Caki2 (cell line): ENCODE measurements around the gene AGAP1. TPM values are rescaled to one million over a fixed set of nuclear protein-coding genes. Genes with fewer than 3 reads are reported as not detected.

ENCODE experiments used
- DNase-seq: peaks from one replicate; pipeline ENCODE4 v3.0.0-alpha.2; 2015; ENCODE audit warnings: low read depth
- in situ Hi-C: cut with HindIII; loops from 2 replicates; pipeline ENCODE4 v1.10.0; 2016; ENCODE audit warnings: low sequenced_read_pairs, low pct_unique_long_range_greater_than_20kb, mixed read lengths
- total RNA-seq: library from RNA; depleted of rRNA; stranded (reverse); fragments of >200 nt; shearing (Covaris generic); gene quantifications from 2 replicates; pipeline ENCODE4 v1.2.3, GENCODE V29; 2014; ENCODE audit warnings: low replicate concordance

Gene AGAP1
- total RNA-seq, 1 experiment from 2014 or later = 5.3 TPM

DNA sequence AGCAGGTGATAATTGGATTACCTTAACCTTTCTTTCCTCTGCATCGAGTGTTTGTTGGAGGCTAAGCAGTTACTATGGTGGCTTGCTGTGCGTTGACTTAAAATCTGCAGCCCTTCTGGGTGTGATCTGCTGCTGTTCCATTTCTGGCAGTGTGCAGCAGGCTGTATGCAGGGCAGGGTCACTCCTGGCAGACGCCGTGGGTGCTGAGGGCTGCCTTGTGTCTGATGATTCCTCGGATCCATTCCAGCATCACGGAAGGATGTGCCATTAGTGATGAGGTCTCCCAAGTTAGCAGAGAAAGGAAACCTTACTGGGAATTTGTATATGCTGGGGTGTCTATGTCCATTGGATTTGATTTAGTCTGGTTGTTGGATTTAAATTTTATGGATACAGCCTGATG lies 310.8 kb downstream of the AGAP1 start:
- in situ Hi-C loops = no loop called here
- no peak for DNase-seq

DNA sequence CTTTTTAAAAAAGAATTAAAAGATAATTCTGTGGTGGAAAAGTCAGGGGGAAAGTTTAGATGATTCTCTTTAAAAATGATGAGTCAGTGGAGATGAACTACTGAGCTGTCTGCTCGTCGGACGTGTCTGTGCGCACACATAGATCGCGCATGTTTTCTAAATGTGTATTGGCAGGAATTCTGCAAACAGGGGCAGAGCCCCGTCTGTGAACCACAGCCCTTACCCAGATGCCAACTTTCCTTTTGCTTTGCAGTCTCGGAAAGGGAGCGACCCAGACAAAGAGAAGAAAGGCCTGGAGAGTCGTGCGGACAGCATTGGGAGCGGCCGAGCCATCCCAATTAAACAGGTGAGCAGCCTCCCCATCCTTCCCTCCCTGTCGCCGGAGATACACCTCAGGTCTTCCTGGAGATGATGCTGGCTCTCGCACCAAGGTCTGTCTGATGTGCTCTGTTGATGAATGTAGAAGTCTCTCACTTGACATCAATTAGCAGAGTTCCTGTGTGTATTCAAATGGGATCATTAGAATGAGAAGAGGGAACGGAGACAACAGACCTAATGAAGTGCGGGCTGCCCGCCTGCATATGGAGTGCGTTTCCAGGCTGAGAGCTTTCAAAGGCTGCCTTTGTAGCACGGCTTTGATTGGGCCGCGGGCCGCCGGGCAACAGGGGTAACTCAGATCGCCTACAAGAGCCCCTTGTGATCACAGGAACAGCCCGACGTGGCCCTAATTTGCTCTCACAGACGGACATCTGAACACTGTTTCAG lies 313.3 kb downstream of the AGAP1 start:
- DNase-seq = no peak
- in situ Hi-C loops = no loop called here

DNA sequence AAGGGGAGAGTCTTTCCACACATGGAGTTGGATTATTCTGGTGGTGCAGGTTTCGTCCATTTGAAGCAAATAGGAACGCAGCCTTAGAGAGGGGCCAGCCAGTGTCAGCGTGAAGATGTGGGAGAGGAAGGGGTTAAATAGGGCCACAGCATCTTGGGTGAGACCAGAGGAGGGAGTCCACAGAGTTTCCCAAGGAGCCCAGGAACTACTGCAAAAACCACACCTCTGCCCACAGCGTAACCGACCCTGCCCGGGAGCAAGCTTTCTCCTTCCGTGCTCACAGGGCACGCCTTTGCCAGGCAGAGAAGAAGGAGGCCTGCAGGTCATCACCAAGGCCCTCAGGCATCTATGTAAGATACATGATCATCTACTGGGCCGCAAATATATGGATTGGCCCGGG lies 314.5 kb downstream of the AGAP1 start:
- in situ Hi-C loops = no loop called here
- no peak for DNase-seq

DNA sequence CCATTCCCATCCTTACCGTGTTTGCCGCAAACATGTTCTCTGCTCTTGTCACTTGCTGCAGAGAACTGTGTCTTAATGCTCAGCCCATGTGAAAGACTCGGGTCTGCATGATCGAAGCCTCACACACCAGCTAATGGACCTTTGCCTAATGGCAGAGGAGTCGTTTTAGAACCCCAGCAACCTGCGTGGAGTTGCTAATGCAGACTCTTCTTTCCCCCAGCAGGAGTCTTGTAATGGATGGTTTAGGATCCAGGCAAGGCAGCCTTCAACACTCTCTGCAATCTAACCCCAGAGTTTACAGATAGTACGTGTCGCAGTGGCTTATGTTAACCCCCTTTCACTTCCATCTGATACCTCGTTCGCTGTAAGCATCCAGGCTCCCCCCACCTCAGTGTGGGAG lies 316.4 kb downstream of the AGAP1 start:
- in situ Hi-C loops = no loop called here
- DNase-seq = no peak

DNA sequence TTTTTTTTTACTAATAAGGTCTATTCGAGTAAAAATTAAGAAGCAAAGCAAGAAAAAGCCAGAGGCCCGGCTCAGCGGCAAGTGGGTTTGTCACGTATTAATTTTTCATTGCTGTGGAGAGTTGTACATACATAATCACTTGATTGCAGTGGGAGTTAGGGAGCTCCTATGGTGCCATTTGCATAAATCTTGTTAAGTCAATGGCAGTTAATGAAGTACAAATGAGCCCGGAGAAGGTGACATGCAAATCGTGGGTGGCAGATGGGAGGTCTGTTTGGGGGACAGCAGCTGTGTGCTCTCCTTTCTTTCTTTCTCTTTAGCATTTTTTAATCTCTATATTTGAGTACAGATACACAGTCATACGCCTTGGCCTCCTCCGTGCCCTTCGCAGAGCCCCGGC lies 317.0 kb downstream of the AGAP1 start:
- DNase-seq = no peak
- in situ Hi-C loops = no loop called here

DNA sequence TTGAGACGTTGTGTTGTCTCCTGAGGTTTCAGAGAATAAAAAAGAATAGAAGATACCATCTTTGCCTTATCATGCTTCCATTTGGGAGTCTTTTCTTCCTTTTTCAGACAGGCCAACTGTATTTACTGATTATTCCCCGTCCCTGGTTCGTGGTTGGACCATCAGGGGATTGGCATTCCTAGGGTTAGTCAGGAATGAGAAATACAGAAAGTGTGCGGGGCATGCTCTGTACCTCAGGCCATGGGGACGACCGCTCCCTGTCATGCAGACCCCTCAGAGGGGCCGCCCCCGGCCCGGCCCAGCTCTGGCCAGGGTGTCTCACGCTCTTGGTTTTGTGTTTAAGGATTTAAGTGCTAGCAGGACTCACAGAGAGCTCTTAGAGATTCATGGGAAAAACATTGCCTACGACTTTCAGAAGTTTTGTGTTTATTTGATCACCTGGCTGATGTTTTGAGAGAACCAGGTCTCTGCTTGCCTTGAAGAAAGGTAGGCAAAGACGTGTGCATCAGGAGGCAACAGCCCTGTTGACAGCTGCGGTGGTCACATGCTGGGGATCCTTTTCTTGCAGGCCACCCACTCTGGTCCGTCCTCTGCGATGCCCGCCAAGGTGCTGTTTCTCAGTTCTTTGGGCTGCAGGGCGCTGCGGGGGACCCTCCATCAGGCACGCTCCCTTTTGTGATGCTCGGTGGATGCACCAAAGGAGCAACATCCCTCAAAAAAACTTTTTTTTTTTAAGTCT lies 317.8 kb downstream of the AGAP1 start:
- in situ Hi-C loops = no loop called here
- DNase-seq = no peak

DNA sequence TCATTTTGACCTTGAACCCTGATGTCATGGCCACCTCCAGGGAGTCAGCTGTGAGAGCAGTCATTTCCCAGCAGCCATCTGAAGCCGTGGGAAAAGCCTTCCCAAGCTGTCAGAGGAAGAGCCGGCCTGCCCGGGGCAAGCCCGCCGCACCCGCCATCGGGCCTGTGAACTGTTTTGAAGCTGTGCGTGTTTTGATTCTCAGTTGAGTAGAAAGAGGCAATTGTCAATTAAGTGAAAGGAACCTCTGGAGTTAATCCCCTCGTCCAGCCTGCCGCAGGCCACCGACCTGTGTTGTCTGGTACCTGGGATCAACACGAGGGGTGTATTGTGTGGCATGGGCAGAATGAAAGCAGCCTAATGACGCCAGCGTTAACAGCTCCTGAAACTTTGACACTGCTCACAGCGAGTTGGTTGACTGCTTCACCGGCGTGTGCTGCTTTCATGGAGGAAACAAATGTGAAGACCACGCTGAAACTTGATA lies 318.4 kb downstream of the AGAP1 start:
- no peak for DNase-seq
- in situ Hi-C loops = no loop called here

DNA sequence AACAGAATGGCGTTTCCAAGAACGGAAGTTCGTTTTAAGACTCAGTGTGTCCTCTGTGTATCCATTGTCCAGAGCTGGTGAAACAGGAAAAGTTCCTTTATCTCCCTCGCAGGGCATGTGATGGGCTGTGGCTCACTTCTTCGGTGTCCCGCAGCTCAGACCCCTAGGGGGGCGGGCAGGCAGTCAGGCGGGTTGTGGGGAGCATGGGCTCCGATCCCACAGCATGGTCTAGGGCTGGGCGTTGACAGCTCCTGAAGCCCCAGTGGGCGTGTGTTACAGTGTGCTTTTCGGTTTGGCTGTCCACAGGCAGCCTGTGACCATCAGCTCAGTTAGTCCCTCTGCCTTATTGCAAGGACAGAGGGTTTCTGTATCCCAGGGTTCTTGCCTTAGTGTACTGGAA lies 319.6 kb downstream of the AGAP1 start:
- DNase-seq = no peak
- in situ Hi-C loops = no loop called here

DNA sequence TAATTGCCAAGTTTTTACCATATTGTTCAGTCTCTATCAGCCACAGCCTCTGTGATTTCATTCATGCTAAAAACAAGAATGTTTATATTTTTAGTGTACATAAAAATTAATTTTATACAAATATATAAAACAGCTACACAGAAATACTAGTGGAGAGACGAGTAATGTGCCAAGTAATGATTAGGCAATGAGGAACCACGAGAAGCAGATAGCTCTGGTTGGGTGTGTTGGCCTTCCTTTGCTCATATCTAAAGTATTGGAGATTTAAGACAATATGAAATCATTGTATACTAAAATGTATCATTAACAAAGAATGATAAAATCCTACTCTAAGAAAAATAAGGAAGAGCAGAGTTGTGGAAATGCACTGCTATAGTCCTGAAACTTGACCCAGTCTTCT lies 326.7 kb downstream of the AGAP1 start:
- in situ Hi-C loops = no loop called here
- DNase-seq = no peak

DNA sequence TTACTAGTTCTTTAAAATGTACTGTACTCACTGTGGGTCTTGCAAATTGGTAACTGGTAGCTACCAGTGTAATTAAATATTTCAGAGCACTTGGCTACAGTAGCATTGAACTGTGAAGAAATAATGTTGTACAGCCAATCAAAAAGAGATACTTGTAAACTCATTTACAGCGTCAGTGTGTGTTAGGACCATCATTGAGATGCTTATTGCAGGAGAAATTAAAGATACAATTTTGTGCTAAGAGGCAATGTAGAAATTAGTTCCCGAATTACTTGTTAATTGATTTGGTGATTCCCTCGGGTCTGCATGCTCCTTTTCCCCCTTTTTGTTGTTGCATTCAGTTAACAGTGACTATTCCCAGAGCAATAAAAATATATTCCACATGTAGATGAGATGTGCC lies 330.5 kb downstream of the AGAP1 start:
- in situ Hi-C loops = no loop called here
- DNase-seq = no peak

DNA sequence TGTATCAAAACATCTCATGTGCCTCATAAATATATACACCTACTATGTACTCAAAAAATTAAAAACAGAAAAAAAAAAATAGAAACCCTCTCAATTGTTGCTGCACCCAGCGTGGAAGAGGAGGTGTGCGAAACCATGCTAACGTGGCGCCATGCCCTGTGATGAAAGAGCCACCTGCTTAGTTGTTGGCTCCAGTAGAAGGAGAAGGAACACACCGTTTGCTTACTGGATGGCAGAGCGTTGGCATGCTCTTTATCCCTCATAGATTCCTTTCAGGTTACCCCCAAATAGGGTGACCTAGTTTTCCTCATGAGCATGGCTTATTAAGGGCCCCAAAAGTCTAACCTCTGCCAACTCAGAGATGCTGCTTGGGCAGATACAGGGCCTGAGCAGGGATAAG lies 332.1 kb downstream of the AGAP1 start:
- in situ Hi-C loops = no loop called here
- DNase-seq = no peak

DNA sequence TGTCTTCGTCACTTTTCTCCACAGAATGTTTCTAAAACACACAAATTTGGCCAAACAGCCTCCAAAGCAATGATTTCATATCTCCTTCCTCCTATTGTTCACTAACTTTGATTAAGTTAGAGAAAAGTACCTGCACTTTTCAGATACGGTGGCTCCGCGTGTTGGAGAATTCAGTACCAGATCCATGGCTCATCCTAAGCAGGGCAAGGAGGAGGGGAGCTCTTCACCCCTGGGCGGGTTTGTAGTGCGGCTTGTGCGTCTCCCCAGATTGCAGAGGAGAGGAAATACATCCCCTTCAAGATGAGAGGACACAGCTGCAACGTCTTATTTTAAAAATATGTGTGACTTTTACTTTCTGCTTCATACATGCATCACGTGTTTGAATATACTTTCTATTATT lies 333.0 kb downstream of the AGAP1 start:
- in situ Hi-C loops = no loop called here
- no peak for DNase-seq

DNA sequence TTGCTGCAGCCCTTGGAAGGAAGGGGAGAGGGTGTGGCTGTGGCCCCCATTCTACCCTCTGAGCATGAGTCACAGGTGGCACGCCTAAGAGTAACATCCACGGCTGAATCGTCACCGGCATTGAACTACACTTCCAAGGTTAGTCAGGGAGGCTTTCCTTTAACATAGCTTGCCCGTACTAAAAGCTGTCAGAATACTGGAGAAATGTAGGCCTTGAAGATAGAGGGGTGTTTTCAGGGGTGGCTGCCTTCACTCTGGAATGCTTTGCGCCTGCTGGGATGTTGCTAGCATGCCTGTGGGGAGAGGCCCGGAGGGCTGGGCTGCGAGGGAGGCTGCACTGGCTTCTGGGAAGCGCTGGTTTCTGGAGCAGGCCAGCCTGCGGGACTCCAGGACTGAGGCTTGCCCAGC lies 333.7 kb downstream of the AGAP1 start:
- peak; percentile 16 for DNase-seq
- in situ Hi-C loops = no loop called here

DNA sequence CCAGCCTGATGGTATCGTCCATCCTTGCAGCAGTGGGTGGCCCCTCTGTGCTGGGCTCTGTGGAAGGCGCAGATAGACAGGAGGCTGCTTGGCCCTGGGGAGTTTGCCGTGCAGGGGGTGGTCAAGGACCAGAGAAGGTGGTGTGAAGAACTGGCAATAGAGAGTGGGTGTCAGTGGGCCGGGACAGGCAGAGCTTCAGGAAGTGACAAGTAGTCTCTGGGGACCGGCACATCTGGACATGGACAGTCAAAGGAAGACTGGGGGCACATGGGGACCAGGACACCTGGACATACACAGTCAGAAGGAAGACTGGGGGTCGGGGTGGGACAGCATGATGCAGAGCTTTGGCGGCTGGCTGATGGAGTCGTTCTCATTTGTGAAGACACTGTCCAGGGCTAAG lies 335.9 kb downstream of the AGAP1 start:
- in situ Hi-C loops = no loop called here
- DNase-seq = no peak

DNA sequence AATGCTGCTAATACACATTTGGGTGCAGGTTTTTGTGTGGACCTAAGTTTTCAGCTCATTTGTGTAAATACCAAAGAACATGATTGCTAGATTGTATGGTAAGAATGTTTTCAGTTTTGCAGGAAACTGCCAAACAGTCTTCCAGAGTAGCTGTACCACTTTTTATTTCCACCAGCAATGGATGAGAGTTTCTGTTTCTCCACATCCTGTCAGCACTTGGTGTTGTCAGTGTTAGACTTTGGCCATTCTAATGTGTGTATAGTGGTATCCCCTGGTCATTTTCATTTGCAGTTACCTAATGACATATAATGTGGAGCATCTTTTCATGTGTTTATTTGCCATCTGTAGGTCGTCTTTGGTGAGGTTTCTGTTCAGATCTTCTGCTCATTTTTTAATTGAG lies 337.9 kb downstream of the AGAP1 start:
- DNase-seq = no peak

DNA sequence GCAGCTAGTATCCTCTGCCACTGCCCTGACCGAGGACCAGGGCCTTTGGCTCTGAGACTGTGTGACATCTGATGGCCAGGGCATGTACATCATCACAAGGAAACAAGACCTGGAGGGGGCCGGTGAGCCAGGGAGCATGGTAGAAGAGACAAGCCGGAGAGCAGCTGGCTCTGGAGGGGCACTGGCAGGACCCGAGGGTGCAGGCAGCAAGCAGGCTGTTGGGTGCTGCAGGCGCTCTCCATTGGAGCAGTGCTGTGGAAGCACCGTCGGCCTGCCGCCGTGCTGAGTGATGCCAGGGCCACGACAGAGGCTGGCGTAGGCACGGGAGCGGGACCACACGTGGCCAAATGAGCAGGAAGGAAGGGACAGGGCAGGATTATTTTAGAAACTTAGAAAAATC lies 339.1 kb downstream of the AGAP1 start:
- DNase-seq = no peak
- in situ Hi-C loops = no loop called here

More for the DNA sequence above, 337.9 kb downstream of the AGAP1 start:
- in situ Hi-C loops = no loop called here

DNA sequence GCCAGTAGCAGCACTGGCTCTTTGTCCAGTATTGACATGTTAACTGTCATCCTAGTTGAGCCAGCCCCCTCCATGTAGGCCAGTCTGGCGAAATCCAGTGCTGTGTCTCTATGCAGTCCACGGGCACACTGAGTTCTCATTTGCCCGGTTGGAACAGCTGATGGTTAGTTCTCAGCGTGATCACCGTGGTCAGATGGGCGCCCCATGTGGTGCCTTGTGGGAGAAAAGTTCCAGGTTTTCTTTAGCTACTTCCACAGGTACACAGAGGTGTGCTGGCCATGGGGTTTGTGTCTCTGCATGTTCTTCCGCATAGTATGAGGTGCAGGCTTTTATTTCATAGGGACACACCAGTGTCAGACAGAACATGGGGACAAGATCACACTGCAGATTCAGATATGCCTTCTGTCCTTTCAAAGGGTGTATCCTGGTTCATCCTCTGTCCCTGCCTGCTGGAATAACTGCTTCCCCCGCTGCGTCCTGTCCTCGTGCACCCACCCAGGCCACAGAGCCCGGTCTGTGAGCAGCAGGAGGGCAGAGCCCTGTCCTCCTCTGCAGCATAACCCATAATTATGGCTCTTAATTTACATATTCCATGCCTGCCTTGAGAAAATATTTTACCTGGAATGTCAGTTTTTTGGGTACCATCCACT lies 340.3 kb downstream of the AGAP1 start:
- in situ Hi-C loops = no loop called here
- DNase-seq = no peak

DNA sequence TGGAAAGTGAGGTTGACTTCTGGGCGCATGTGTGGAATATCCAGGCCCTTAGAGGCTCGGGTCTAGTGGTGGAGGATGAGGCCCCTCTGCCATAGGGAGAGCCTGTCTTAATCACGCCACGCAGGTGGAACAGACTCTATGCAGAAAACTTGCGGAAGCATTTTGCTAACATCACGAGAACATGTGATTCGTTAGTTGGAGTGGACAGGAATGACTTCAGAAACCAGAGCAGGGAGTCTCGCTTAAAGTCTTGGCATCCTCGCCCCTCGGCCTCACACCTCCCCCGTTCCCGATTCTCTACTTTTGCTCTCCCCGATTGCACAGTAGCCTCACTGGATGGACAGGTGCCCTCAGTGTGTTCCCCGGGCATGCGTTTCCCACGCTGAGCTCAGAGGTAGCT lies 340.9 kb downstream of the AGAP1 start:
- DNase-seq = no peak
- in situ Hi-C loops = no loop called here

DNA sequence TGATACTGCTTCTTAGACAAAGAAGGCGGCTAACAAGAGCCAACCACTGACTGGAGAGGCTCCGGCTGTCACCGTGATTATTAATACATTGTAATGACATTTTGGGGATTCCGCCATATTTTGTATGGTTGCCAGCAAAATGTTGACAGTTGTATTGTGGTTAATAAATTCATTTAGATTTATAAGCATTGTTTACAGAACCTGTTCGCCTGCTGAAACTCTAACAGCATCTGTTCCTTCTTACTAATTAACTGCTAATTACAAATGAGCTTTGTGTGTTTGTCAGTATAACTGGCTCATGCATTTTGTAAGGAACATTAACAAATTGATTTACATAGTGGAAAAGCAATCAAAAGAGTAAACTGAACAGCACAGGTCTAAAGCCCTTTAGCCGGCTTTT lies 342.0 kb downstream of the AGAP1 start:
- in situ Hi-C loops = no loop called here
- DNase-seq = no peak
